AG09309 (cell line): ENCODE measurements around the gene IFI30.

Experiments
- DNase-seq: peaks from one replicate; pipeline ENCODE4 v3.0.0-alpha.2; 2010; ENCODE audit warnings: low read depth
- H3K4me3 ChIP-seq: 2 replicates; pipeline ENCODE4 v1.5.1; 2011; ENCODE audit warnings: mild to moderate bottlenecking, low read depth, low read length, moderate library complexity; ENCODE audit not compliant: control insufficient read depth
- TF ChIP-seq, protein P1 (sequence below): IDR thresholded peaks from 2 replicates; pipeline ENCODE4 v1.5.1; 2011; ENCODE audit warnings: mild to moderate bottlenecking, low read depth, low read length, inconsistent platforms; ENCODE audit not compliant: insufficient read depth, control insufficient read depth; ENCODE audit errors: missing control alignments

IFI30 gene

GRCh38 chr19:18218600-18218999, 45.0 kb downstream of the IFI30 start:
- no peak overlapping the region for H3K4me3 ChIP-seq
- no peak for DNase-seq
- TF ChIP-seq, protein P1, sequence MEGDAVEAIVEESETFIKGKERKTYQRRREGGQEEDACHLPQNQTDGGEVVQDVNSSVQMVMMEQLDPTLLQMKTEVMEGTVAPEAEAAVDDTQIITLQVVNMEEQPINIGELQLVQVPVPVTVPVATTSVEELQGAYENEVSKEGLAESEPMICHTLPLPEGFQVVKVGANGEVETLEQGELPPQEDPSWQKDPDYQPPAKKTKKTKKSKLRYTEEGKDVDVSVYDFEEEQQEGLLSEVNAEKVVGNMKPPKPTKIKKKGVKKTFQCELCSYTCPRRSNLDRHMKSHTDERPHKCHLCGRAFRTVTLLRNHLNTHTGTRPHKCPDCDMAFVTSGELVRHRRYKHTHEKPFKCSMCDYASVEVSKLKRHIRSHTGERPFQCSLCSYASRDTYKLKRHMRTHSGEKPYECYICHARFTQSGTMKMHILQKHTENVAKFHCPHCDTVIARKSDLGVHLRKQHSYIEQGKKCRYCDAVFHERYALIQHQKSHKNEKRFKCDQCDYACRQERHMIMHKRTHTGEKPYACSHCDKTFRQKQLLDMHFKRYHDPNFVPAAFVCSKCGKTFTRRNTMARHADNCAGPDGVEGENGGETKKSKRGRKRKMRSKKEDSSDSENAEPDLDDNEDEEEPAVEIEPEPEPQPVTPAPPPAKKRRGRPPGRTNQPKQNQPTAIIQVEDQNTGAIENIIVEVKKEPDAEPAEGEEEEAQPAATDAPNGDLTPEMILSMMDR, result no peak

DNA sequence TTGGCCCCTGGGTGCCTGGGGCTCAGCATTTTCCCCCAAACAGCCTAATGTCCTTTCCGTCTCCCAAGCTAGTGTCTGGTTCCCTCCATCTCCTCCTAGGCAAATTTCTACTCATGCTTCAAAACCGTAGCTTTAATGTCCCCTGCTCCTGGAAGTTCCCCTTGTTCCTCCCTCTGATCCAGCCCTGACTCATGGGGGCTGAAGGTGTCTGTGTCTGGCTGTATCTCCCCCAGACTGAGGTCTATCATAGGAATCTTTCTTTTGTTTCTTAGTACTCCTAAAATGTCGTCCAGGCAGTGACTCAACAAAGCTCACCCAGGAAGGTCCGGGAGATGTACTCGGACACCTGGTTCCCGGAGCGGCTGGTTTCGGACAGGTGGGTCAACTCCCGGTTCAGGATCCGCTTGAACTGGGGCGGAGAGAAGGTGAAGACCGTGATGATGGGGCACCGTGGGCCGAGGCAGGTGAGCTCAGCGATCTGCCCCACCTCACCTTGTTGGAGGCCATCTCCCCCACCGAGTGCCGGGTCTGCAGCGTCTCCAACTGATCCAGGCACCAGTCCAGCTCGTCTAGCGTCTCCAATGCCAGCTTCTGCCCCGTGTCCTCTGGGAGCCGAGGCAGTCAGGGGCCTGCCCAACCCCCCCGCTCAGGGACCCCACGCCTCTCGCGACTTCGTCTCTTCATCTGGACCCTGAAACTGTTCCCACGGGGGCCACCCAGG, 46.5 kb downstream of the IFI30 start:
- H3K4me3 ChIP-seq, result no peak overlapping the region

DNA sequence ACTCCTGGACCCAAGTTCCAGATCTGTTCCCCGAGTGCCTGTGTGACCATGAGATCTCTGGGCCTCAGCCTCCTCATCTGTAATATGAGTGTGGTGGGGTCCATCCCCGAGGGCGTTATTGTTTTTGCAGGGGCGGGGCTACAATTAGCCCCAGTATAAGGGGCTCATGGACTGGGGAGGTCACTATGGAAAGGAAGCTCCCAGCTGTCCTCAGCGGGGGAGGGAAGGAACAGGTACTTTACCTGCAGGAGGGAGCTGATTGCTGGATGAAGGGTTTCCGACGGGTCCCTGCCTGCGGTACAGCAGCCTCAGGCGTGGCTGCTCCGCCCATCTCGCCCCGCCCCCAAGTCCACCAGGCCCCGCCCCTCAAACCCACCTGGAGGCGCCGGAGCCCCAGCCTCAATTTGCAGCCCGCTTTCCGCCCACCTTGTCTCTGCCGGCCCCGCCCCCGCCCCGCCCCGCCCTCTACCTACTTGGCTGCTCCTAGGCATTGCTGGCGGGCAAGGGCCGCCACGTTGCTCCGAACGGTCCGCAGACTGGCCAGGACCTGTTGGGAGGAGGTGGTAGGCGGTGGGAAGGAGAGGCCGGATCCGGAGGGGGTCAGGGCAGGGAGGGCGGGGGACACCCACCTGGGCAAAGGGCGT, 47.1 kb downstream of the IFI30 start:
- TF ChIP-seq, protein P1, result no peak
- no peak for DNase-seq

More for the DNA sequence above, 46.5 kb downstream of the IFI30 start:
- TF ChIP-seq, protein P1, result no peak
- DNase-seq, result no peak

DNA sequence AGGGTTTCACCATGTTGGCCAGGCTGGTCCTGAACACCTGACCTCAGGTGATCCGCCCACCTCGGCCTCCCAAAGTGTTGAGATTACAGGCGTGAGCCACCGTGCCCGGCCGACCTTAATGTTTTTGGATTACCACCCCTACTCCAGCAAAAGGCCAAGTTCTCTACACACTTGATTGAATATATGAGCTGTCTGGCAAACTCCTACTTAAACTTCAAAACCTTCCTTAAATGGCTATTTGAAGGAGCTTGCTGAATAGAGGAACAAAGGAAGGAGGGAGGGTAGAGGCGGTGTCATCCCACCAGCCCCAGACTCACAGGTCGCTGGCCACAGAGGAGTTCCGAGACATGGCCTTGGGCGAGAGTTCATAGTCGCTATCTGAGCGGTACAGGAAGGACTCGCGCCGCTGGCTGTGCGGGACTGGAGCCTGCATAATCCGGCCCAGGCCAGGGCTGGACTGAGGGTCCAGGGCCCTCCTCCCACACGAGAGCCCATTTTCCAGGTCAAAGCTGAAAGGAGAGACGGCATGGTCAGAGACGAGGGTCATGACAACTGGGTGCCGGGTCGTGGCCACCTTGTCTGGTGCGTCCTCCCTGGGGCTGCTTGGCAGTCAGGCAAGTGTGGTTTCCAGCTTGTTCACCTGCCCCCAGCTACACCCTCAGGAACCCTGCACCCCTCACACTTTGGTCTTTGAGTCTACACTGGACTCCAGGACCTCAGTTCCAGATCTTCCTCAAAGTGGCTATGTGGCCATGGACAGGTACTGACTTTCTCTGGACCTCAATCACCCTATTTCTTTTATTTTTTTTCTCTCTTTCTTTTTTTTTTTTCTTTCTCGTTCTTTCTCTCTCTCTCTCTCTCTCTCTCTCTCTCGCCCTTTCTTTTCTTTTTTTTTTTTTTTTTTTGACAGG, 48.5 kb downstream of the IFI30 start:
- no peak for DNase-seq
- H3K4me3 ChIP-seq, result no peak overlapping the region
- TF ChIP-seq, protein P1, result no peak

More for the DNA sequence above, 47.1 kb downstream of the IFI30 start:
- no peak overlapping the region for H3K4me3 ChIP-seq

- H3K4me3 ChIP-seq, result peak overlapping the region; percentile 50
- TF ChIP-seq, protein P1, result no peak
- DNase-seq, result no peak
Observed at GRCh38 chr19:18223860-18224524, 50.4 kb downstream of the IFI30 start.
